GM19023 (cell line): ENCODE data around the gene RAB20.

Experiments used
- ATAC-seq: cut with Tn5 transposase; IDR thresholded peaks from one replicate; pipeline ENCODE4 v1.9.1; 2021; ENCODE audit warnings: mild to moderate bottlenecking, moderate library complexity; ENCODE audit not compliant: unreplicated experiment

Gene RAB20

GRCh38 chr13:110474713-110475112 is 86.8 kb downstream of the RAB20 start:
- no peak for ATAC-seq
